Measurements from ENCODE around the gene SLC9A5.

- TF ChIP-seq MAX (IDR thresholded peaks at IDR 0.05; ENCODE audit: low read depth, low read length): no peak
- TF ChIP-seq CTCF (IDR thresholded peaks at IDR 0.05; ENCODE audit: low read depth, low read length): no peak
- no peak for TF ChIP-seq POLR2A (IDR thresholded peaks at IDR 0.05; ENCODE audit: extremely low read depth, insufficient read length)
- no peak for TF ChIP-seq MYC (IDR thresholded peaks at IDR 0.05; ENCODE audit: low read depth, low read length)
Observed at GRCh38 chr16:67238806-67239470, 9.8 kb upstream of the SLC9A5 start.

Data from NB4 (cell line).